GM12801 (cell line): ENCODE measurements around the gene RPTOR.

Source experiments
- TF ChIP-seq, protein P1 (sequence below): IDR thresholded peaks from one replicate; pipeline ENCODE4 v1.5.1; 2011; ENCODE audit warnings: control low read depth; ENCODE audit not compliant: insufficient read length; ENCODE audit errors: extremely low read depth

The RPTOR gene

DNA sequence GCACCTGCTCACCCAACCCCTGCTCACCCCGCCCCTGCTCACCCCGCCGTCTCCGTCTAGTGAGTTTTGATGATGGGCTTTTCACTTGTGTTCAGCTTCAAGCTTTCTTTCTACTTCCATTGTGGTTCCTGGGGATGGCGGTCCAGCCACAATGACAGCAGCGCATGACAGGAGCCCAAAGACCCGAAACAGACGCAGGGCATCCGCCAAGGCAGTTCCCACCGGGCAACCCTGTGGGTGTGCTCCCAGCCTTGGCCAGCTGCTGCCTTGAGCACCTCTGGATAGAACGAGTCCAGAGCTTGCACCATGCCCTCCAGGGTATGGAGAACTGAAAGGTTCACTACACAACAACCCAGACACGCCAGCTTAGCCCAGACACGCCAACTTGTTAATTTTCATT is 354.1 kb downstream of the RPTOR start:
- TF ChIP-seq, protein P1, sequence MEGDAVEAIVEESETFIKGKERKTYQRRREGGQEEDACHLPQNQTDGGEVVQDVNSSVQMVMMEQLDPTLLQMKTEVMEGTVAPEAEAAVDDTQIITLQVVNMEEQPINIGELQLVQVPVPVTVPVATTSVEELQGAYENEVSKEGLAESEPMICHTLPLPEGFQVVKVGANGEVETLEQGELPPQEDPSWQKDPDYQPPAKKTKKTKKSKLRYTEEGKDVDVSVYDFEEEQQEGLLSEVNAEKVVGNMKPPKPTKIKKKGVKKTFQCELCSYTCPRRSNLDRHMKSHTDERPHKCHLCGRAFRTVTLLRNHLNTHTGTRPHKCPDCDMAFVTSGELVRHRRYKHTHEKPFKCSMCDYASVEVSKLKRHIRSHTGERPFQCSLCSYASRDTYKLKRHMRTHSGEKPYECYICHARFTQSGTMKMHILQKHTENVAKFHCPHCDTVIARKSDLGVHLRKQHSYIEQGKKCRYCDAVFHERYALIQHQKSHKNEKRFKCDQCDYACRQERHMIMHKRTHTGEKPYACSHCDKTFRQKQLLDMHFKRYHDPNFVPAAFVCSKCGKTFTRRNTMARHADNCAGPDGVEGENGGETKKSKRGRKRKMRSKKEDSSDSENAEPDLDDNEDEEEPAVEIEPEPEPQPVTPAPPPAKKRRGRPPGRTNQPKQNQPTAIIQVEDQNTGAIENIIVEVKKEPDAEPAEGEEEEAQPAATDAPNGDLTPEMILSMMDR, result no peak

DNA sequence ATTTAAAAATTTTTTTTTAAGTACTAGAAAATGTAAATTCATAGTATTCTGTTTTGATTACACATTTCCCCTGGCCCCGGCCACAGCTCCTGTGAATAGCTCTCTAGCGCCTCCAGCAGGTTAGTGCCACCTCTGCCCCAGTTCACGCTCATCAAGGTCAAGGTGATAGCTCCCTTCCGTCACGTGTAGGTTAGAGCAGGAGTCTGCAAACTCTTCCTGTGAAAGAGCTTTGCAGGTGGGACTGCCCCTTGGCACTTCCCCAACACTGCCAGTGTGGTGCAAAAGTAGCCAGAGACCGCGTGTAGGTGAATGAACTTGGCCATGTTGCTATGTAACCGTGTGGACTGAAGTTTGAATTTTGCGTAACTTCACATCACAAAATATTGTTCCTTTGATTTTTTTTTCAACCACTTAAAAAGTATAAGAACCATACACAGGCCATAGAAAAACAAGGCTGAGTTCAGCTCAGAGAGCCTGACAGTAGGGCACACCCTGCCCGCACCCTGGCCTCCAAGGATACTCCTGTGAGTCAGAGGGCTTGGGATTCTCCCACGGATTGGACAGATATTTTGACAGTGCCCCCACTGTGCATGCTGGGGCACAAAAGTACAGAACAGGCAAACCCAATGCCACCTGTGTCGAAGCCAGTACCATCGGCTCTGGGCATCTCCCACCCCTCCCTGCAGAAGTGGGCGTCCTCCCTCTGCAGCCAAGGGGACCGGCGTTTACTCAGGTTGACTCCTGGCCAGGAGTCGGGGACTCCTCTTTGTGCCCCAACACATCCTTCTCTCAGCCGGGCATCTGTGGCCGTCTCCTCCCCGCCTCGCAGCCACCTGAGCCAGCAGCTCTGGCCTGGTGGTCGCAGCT is 355.0 kb downstream of the RPTOR start:
- TF ChIP-seq, protein P1, result no peak

DNA sequence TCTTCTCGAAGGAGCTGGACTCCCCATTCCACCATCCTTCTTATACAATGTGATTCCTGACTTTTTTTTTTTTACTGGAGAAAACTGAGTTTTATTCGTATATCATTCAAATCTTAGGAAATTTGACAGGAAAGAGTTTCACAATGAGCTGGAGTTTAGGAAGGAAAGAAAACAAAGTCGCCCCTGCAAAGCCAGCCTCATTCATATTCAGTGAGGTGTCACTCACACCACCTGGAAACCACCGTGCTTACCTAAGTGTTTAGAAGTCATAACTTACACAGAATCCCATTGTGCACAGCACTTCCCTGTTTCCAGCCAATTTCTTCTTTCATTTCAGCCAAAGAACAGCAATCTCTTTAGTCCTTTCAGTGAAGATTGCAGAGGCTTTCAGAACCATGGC is 356.7 kb downstream of the RPTOR start:
- TF ChIP-seq, protein P1, result no peak

DNA sequence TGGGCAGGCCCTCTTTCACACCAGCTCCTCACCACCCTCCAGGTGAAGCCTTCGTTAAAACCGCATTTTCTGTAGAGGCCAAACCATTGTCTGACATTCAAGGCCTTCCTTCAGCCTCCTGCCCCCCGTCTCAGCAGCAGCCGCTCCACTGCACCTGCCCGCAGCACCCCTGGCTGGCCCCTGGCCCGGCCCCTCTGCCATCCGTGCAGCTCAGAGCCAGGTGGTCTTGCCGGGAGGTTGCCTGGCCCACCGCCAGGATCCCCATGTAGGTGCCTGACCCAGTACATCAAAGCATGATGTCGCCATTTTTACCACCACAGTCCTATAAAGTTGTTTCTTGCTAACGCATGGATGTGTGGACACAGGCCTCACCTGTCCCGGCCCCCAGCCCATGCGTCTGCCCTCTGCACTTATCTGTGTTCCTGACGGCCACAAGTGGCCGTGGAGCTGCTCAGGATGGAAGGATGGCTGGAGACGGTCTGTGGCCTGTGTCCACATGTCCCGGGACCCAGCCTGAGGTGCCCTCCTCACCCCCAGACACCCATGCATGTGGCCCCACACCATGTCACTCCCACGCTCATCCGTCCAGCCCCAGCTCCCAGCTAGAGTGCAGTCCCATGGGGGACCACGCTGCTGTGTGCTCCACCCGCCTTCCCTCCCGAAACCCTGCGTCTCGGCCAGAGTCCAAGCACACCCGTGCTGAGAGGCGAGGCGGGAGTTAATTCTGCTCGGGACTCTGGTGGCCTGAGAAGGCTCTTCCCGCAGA is 357.7 kb downstream of the RPTOR start:
- TF ChIP-seq, protein P1, result no peak

DNA sequence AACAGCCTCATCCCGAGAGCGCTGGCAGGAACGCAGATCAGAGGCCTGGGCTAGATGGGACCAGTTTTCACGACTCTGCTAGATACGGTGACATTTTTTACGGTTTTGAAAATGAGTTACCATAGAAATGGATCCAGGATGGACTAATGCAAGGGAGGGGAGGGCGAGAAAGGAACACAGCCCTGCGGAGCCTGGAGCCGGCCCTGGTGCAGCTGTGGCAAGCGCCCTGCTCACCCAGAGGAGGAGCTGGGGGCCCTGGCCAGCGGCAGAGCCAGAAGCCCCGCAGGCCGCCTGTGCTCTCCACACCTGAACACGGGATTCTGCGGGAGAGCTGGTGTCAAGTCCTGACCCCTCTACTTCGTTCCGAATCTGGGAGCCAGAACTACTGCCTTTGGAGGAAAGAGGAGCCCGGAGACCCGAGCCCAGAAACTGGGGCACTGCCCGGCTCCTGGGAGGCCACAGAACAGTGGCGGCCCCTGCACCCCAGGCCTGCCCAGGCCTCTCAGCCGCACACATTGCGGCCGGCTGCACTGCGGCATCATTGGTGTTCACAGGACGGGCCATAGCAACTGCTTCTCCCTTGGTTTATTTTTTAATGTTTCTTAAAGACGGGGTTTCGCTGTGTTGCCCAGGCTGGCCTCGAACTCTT is 358.4 kb downstream of the RPTOR start:
- TF ChIP-seq, protein P1, result no peak

DNA sequence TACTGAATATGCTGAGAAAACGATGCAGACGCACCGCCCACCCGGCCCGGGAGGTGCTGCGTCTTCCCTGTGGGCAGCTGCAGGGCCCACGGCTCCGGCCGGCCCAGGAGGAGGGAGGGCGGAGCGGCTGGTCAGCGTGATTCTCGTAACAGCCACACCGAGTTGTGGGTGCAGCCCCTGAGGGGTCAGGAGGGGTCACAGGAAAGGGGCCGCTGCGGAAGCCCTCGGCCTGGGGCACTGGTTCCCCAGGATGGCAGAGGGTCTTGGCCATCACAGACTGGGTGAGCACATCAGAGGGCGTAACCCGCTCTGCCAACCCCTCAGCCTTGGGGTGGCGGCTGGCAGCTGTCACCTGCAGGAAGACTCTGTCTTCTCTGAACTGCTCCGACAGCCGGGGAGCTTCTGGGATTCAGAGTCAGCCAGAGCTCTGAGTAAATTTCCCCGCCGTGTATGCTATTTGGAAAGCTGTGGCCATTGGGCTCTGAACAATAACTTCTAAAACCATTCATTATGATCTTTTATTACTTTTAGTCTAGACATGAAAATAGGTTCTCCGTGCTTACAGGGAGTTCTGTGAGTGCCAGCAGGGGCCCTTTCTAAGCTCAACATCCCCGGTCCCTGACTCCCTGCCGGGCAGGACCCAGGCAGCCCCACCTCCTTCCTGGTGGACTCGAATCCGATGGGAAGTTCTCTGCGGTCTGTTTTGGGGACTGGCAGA is 359.6 kb downstream of the RPTOR start:
- TF ChIP-seq, protein P1, result no peak

DNA sequence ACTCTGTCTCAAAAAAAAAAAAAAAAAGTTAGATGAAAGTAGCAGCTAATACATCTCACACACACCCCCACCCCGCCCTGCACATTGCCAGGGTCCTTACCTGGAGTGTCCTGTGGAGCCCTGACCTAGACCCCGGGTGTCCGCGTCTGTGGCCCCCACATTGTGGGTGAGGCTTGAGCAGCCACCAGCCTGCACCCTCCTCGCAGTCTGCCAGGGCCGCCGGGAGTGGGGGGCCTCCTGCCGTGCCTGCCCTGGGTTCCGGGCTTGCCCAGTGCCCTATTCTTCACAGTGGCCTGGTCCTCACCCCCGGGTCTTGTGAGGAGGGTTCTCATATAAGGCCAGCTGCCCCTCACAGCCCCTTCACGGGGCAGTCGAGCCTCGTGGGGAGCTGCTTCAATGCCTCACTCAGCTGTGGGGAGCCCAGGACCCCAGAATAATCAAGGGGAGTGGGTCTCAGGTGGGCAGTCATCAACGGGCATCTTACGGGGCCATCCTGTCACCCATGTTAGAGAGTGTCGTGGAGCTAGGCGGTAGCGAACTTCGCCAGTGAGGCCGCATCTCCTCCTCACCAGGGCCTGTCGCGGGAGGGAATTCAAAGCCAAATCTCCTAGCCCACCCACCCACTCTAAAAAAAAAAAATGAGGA is 361.1 kb downstream of the RPTOR start:
- TF ChIP-seq, protein P1, result no peak
